IMR-90 (cell line): Measurements from ENCODE around the gene JRKL. TPM values are rescaled to one million over a fixed set of nuclear protein-coding genes. Genes with fewer than 3 reads are reported as not detected.

Source experiments
- ATAC-seq: fragments of 200-7000 bp; cut with Tn5 transposase; 2 replicates; pipeline ENCODE4 v1.9.1; 2020; ENCODE audit warnings: low read depth, mild to moderate bottlenecking, moderate library complexity
- BruUV-seq: library from RNA; stranded (reverse); fragments of 400-500 nt; replicated peaks from 2 replicates; lab custom pipeline; 2021; lab: Mats Ljungman, UMichigan
- CTCF ChIA-PET: fragments of 300-600 bp; formaldehyde crosslinking; extraction: SDS; loops from one replicate; lab custom pipeline; 2021; ENCODE audit warnings: antibody characterized with exemption; lab: Yijun Ruan, JAX
- POLR2A ChIA-PET: fragments of 300-600 bp; sonication (Branson Sonifier 250); formaldehyde crosslinking; loops from one replicate; lab custom pipeline; 2022; ENCODE audit warnings: antibody characterized with exemption; ENCODE audit not compliant: unreplicated experiment; lab: Charles Lee
- DNase-seq: peaks from one replicate; pipeline ENCODE4 v3.0.0; 2013
- H2AFZ ChIP-seq: replicated peaks from 2 replicates; pipeline ENCODE3; 2013; ENCODE audit warnings: low read length, mild to moderate bottlenecking; ENCODE audit not compliant: poor library complexity
- H2AK5ac ChIP-seq: 2 replicates; pipeline ENCODE4 v1.6.1; 2013; ENCODE audit warnings: low read depth, low read length, inconsistent platforms
- H2AK9ac ChIP-seq: replicated peaks from 2 replicates; pipeline ENCODE3; 2013; ENCODE audit warnings: mild to moderate bottlenecking, low read depth, low read length, moderate library complexity; ENCODE audit not compliant: poor library complexity
- H2BK120ac ChIP-seq: 2 replicates; pipeline ENCODE4 v1.6.1; 2013; ENCODE audit warnings: low read depth, low read length, inconsistent platforms
- H2BK15ac ChIP-seq: 3 replicates; pipeline ENCODE4 v1.6.1; 2013; ENCODE audit warnings: low read depth, low read length, inconsistent platforms
- H2BK20ac ChIP-seq: 2 replicates; pipeline ENCODE4 v1.6.1; 2013; ENCODE audit warnings: low read depth, mild to moderate bottlenecking, inconsistent platforms, low read length, moderate library complexity
- H2BK5ac ChIP-seq: 2 replicates; pipeline ENCODE4 v1.6.1; 2013; ENCODE audit warnings: mild to moderate bottlenecking, low read depth, low read length, inconsistent platforms; ENCODE audit not compliant: poor library complexity, severe bottlenecking
- H3K14ac ChIP-seq: replicated peaks from 2 replicates; pipeline ENCODE4 v1.6.1; 2013; ENCODE audit warnings: low read depth, low read length, inconsistent platforms
- H3K18ac ChIP-seq: 2 replicates; pipeline ENCODE4 v1.6.1; 2013; ENCODE audit warnings: low read depth, low read length, control low read depth
- H3K23ac ChIP-seq: 2 replicates; pipeline ENCODE4 v1.6.1; 2013; ENCODE audit warnings: low read depth, low read length, inconsistent platforms
- H3K27ac ChIP-seq: 2 replicates; pipeline ENCODE4 v1.5.1; 2013; ENCODE audit warnings: mild to moderate bottlenecking, control low read depth, low read length; ENCODE audit not compliant: insufficient read depth
- H3K27me3 ChIP-seq: 2 replicates; pipeline ENCODE4 v1.6.1; 2013; ENCODE audit warnings: low read length; ENCODE audit not compliant: control insufficient read depth, insufficient read depth
- H3K36me3 ChIP-seq: 2 replicates; pipeline ENCODE4 v1.6.1; 2013; ENCODE audit warnings: low read length, mixed read lengths; ENCODE audit not compliant: control insufficient read depth, insufficient read depth
- H3K4ac ChIP-seq: 2 replicates; pipeline ENCODE4 v1.6.1; 2013; ENCODE audit warnings: low read depth, low read length, inconsistent platforms
- H3K4me1 ChIP-seq: 2 replicates; pipeline ENCODE4 v1.6.1; 2013; ENCODE audit warnings: low read length, mixed read lengths; ENCODE audit not compliant: control insufficient read depth, insufficient read depth
- H3K4me2 ChIP-seq: 2 replicates; pipeline ENCODE4 v1.6.1; 2013; ENCODE audit warnings: low read depth, mild to moderate bottlenecking, control low read depth, low read length, moderate library complexity
- H3K4me3 ChIP-seq: 2 replicates; pipeline ENCODE4 v1.5.1; 2013; ENCODE audit warnings: low read depth, mild to moderate bottlenecking, control low read depth, low read length, moderate library complexity; ENCODE audit not compliant: insufficient read depth
- H3K56ac ChIP-seq: 2 replicates; pipeline ENCODE4 v1.6.1; 2013; ENCODE audit warnings: low read length, inconsistent platforms; ENCODE audit not compliant: insufficient read depth; ENCODE audit errors: extremely low read depth
- H3K79me1 ChIP-seq, 2 experiments: 2 replicates each; pipeline ENCODE4 v1.6.1; 2013; ENCODE audit warnings: low read length in 2 of 2, inconsistent platforms in 1 of 2, low read depth in 1 of 2
- H3K9ac ChIP-seq: 2 replicates; pipeline ENCODE4 v1.6.1; 2013; ENCODE audit warnings: low read depth, low read length, control low read depth
- H3K9me1 ChIP-seq: 2 replicates; pipeline ENCODE4 v1.6.1; 2013; ENCODE audit warnings: low read length, inconsistent platforms; ENCODE audit not compliant: insufficient read depth
- H3K9me3 ChIP-seq: 2 replicates; pipeline ENCODE4 v1.6.1; 2013; ENCODE audit warnings: low read length; ENCODE audit not compliant: control insufficient read depth, insufficient read depth
- H4K20me1 ChIP-seq: 2 replicates; pipeline ENCODE4 v1.6.1; 2013; ENCODE audit warnings: low read length, inconsistent platforms; ENCODE audit not compliant: insufficient read depth
- H4K5ac ChIP-seq: 2 replicates; pipeline ENCODE4 v1.6.1; 2013; ENCODE audit warnings: mild to moderate bottlenecking, low read depth, low read length, control low read depth
- H4K8ac ChIP-seq, 2 experiments: 2 replicates each; pipeline ENCODE4 v1.6.1; 2013; ENCODE audit warnings: low read depth in 2 of 2, low read length in 2 of 2, control low read depth in 1 of 2, inconsistent platforms in 1 of 2
- H4K91ac ChIP-seq: 2 replicates; pipeline ENCODE4 v1.6.1; 2013; ENCODE audit warnings: low read depth, low read length, inconsistent platforms; ENCODE audit not compliant: insufficient read depth
- BHLHE40 ChIP-seq: fragments of 150-350 bp; IDR thresholded peaks from 2 replicates; pipeline ENCODE4 v1.6.1; 2016; ENCODE audit warnings: mild to moderate bottlenecking, low read depth, low read length
- CHD1 ChIP-seq: IDR thresholded peaks from 2 replicates; pipeline ENCODE4 v1.6.1; 2012; ENCODE audit warnings: low read depth, low read length, improper control_type of control experiment
- MAFK ChIP-seq: IDR thresholded peaks from 2 replicates; pipeline ENCODE4 v1.6.1; 2012; ENCODE audit warnings: low read depth, low read length, improper control_type of control experiment
- MAZ ChIP-seq: IDR thresholded peaks from 2 replicates; pipeline ENCODE4 v1.6.1; 2012; ENCODE audit warnings: low read depth, mild to moderate bottlenecking, low read length, improper control_type of control experiment, moderate library complexity, borderline replicate concordance
- MXI1 ChIP-seq: IDR thresholded peaks from 2 replicates; pipeline ENCODE4 v1.6.1; 2012; ENCODE audit warnings: low read depth, mild to moderate bottlenecking, low read length, moderate library complexity, borderline replicate concordance
- WGBS, 2 experiments: methylation state at CpG; one replicate each; pipeline versions ENCODE4 v1.1.5 to v1.1.7; 2013; ENCODE audit warnings: missing lambda C conversion rate in 2 of 2; ENCODE audit not compliant: insufficient read length in 1 of 2; ENCODE audit errors: extremely low coverage in 2 of 2; 5-methylcytosine and 5-hydroxymethylcytosine counted together
- dilution Hi-C: fragments of 300-500 bp; cut with HindIII; formaldehyde crosslinking; loops from one replicate; pipeline ENCODE4 v1.14.3; 2018; ENCODE audit warnings: low sequenced_read_pairs; ENCODE audit not compliant: unreplicated experiment
- in situ Hi-C: fragments of 300-500 bp; cut with MboI; formaldehyde crosslinking; loops from 3 replicates; pipeline ENCODE4 v1.14.3; 2019; ENCODE audit warnings: low sequenced_read_pairs, inconsistent platforms, mixed read lengths
- intact Hi-C: fragments of 100-400 bp; cut with micrococcal nuclease; formaldehyde crosslinking; loops from 2 replicates; pipeline ENCODE4 v1.10.0; 2022
- polyA plus RNA-seq, 3 experiments: library from polyadenylated mRNA; depleted of rRNA; stranded (reverse); fragments of >200 nt; gene quantifications; 2 replicates each; pipeline ENCODE4 v1.2.3, GENCODE V29; 2012; ENCODE audit warnings: low replicate concordance in 1 of 3
- total RNA-seq: library from RNA; depleted of rRNA; stranded (reverse); fragments of >200 nt; gene quantifications from 2 replicates; pipeline ENCODE4 v1.2.3, GENCODE V29; 2012
- TF ChIP-seq, protein P1 (sequence below): fragments of 150-350 bp; IDR thresholded peaks from 2 replicates; pipeline ENCODE4 v1.6.1; 2017; ENCODE audit warnings: mild to moderate bottlenecking, antibody characterized with exemption, low read length, low read depth

Gene JRKL
- total and polyA plus RNA-seq, 2 of the 4 experiments (the other 2 are of a cell fraction) = 5.6 to 5.9 TPM

DNA sequence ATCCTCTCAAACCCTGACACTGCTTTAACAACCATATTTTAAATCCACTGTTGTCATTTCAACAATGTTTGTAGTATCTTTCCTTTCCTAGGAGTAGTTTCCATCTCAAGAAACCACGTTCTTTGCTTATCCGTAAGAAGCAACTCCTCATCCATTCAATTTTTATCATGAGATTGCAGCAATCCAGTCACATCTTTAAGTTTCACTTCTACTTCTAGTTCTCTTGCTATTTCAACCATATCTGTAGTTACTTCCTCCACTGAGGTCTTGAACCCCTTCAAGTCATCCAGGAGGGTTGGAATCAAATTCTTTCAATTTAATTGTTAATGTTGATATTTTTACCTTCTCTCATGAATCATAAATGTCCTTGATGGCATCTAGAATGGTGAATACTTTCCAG is 22.5 kb upstream of the JRKL start:
- no peak overlapping the region for H3K4me3 ChIP-seq
- no peak overlapping the region for H3K14ac ChIP-seq
- H3K36me3 ChIP-seq = peaks cover 12% of the 10 kb centered on the region
- H3K27me3 ChIP-seq = no peaks in the 10 kb centered on the region
- H2AK5ac ChIP-seq = no peak overlapping the region
- no peaks in the 10 kb centered on the region for H4K20me1 ChIP-seq
- no peak overlapping the region for H3K56ac ChIP-seq
- no peak overlapping the region for H2BK120ac ChIP-seq
- no peak overlapping the region for H3K9ac ChIP-seq
- ChIA-PET POLR2A (no interaction called here), CTCF (no interaction called here)
- TF ChIP-seq, protein P1, sequence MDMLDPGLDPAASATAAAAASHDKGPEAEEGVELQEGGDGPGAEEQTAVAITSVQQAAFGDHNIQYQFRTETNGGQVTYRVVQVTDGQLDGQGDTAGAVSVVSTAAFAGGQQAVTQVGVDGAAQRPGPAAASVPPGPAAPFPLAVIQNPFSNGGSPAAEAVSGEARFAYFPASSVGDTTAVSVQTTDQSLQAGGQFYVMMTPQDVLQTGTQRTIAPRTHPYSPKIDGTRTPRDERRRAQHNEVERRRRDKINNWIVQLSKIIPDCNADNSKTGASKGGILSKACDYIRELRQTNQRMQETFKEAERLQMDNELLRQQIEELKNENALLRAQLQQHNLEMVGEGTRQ = no peak
- TF ChIP-seq BHLHE40 = no peak
- TF ChIP-seq CHD1 = no peak
- TF ChIP-seq MXI1 = no peak
- no peak for TF ChIP-seq MAZ
- TF ChIP-seq MAFK = no peak
- no peak overlapping the region for H3K18ac ChIP-seq
- no peak overlapping the region for H2AFZ ChIP-seq
- H3K4ac ChIP-seq = no peak overlapping the region
- no peak overlapping the region for H3K27ac ChIP-seq
- no TSS peak for BruUV-seq
- H2BK5ac ChIP-seq = no peak overlapping the region
- no CpG with 5 or more reads among the region's 2 CpGs for WGBS, 2 experiments
- H3K79me1 ChIP-seq = peaks cover 2 to 7% of the 10 kb centered on the region in 2 experiments; a peak in 3 of 4 replicates
- H3K9me1 ChIP-seq = no peaks in the 10 kb centered on the region
- H2BK20ac ChIP-seq = no peak overlapping the region
- dilution Hi-C loops (loop anchor here (25.0 kb wide), 1 partner anchor 330 kb away; no protein-coding TSS in a partner anchor), in situ Hi-C loops (no loop called here), intact Hi-C loops (no loop called here)
- no peak overlapping the region for H4K8ac ChIP-seq
- ATAC-seq (no peak), DNase-seq (no peak)
- no peak overlapping the region for H2AK9ac ChIP-seq
- H3K23ac ChIP-seq = no peak overlapping the region
- H3K4me1 ChIP-seq = no peaks in the 10 kb centered on the region
- no peak overlapping the region for H2BK15ac ChIP-seq
- no peak overlapping the region for H4K5ac ChIP-seq
- peaks cover 6% of the 10 kb centered on the region for H3K9me3 ChIP-seq
- H4K91ac ChIP-seq = no peak overlapping the region
- no peak overlapping the region for H3K4me2 ChIP-seq
